NCI-H460 (cell line): ENCODE results near the gene GNAT1. TPM values are rescaled to one million over a fixed set of nuclear protein-coding genes. Genes with fewer than 3 reads are reported as not detected.
A peak's percentile ranks its signal among the peaks of the same experiment; 100 is the strongest.
"Not testable (repeated sequence)": the region's sequence is repeated elsewhere in the genome, so short reads cannot be mapped to it uniquely, and the experiment has no call there.

Experiments
- DNase-seq: peaks from one replicate; pipeline ENCODE4 v3.0.0-alpha.2; 2016; ENCODE audit warnings: low read depth; ENCODE audit errors: extremely low read depth
- small RNA-seq, 2 experiments: library from RNA; depleted of rRNA; stranded (forward); fragments of <200 nt; gene quantifications; one replicate each; pipeline ENCODE3, GENCODE V24; 2014
- total RNA-seq: library from RNA; depleted of rRNA; stranded (reverse); fragments of >200 nt; shearing (Covaris generic); gene quantifications from 2 replicates; pipeline ENCODE4 v1.2.3, GENCODE V29; 2014; rRNA removed

The GNAT1 gene
- total RNA-seq, 1 experiment from 2014 or later = not detected

DNA sequence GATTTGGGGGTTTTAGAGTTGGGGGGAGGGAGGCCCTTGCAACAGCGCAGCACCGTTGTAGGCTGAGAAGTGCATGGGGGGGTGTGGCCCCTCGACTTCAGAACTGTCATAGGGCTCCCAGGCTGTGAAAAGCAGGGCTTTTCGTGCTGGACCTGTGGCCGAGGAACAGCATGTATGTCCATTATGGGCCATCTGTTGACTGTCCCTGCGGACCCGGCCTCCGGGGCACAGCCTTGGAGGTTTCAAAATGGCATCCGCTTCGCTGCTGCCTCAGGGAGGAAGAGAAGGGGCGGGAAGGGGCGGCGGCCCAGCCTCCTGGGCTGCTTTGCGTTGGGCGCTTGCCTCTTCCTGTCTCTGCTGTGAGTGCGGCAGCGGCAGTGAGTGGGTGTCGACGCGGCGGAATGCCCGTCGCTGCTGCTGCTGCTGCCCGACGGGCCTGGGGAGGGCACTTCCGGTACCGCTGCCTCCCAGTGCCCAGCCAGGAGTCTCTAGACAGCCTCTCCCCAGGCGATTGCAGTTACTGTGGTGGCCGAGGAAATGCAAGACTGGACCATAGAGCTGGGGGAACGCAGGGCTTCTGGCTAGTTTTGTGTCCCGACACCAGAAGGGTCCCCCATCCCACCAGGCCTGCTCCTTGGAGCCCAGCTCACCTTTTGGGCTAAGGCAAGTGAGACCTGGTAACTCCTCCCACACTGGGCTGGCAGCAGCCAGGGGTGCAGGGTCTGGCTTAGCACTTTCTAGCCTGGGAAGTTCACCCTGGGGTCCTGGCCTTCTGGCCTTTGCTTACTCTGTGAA is 46.5 kb downstream of the GNAT1 start:
- DNase-seq = peak; percentile 46

DNA sequence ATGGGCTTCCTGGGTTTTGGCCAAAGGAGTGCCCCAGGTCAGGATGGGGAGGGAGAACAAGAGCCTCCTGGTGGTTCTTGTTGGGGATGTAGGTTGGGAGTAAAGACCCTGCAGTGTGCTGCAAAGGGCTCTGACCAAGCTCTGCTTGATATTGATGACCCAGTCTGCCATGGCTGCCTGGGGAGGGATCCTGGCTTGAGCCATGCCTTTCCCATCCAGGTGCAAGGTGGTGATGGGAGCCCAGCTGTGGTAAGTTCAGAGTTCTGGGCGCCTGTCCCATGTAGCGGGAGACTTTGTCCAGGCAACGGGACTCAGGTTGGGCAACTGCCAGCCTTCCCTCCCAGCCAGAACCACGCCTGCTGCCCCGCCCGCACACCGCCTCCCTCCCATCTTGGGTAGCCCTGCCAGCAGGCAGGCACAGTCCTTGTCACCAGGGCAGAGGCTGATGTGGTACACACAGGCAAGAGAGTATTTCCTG is 47.2 kb downstream of the GNAT1 start:
- DNase-seq = no peak

- DNase-seq = no peak
Observed at GRCh38 chr3:50239649-50240048, 48.2 kb downstream of the GNAT1 start.

GRCh38 chr3:50241163-50241562 is 49.8 kb downstream of the GNAT1 start:
- DNase-seq = no peak

DNA sequence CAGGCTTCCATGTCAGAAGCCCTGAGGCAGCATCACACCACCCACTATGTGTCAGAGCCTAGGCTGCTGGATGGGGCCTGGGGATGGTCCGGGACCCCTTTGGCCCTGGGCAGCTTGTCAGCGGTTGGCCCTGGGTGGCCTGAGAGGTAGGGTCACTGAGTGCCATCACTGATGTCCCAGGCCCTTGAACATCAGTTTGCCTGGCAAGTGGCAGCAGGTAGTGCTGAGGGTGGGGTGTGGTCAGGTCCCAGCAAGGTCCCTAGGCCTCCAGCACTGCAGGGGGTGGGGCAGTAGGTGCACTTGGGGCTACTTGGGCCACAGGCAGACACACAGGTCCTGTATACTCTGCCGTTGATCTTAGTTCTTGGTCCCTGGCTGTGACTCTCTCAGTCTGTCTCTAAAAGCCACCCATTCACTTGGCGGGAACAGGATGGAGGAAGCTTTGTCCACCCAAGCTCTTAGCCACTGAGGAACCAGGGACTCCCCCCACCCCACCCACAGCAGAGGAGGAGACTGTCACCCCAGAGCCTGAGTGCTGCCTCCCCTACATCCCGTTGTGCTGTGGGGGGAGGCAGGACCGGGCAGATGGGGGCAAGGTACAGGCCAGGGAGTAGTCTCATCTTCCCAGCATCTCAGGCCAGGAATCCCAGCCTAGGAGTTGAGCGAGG is 50.4 kb downstream of the GNAT1 start:
- DNase-seq = no peak

GRCh38 chr3:50242381-50242770 is 51.0 kb downstream of the GNAT1 start:
- DNase-seq = no peak

GRCh38 chr3:50242851-50243542 is 51.6 kb downstream of the GNAT1 start:
- no peak for DNase-seq

GRCh38 chr3:50243543-50243895 is 52.1 kb downstream of the GNAT1 start:
- no peak for DNase-seq

GRCh38 chr3:50244813-50245212 is 53.4 kb downstream of the GNAT1 start:
- DNase-seq = not testable (repeated sequence)

DNA sequence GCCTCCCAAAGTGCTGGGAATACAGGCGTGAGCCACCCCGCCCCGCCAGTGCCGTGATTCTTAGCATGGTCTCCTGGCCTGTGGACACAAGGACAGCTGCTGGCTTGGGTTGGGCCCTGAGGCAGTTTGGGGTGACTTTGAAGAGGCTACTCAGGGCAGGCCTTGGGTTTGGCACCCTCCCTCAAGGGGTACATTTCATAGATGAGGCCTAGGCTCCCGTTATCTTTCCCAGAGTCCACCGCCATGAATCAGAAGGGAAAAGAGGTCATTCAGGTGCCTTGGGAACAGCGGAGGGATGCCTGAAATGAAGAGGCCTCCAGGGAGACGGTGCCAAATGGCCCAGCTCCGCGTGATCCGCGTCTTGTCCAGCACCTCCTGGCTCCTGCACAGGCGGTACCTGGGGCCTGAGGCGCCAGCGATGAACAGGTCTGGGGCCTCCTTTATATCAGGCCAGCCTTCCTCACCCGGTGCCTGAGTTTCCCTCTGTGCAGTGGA is 53.9 kb downstream of the GNAT1 start:
- no peak for DNase-seq

GRCh38 chr3:50245831-50246516 is 54.6 kb downstream of the GNAT1 start:
- DNase-seq = peak; percentile 63

DNA sequence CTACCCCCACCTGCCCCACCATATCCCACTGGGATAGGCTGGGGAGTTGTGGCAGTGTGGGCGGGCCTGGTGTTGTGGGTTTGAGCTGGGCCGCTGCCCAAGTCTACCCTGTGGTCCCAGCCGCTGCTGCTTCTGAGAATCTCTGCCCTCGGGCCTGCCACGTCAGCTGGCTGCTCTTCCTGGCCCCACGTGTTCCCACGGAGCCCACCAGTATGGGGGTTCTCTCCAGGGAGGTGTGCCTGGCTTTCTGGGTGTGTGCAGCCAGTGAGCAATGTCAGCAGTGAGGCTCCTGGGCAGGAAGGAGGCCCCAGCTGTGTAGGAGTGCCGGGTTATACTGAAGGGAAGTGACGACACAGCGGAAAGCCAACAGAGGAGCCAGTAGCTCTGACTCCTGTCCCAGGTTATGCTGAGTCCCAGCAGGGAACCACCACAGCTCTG is 55.1 kb downstream of the GNAT1 start:
- DNase-seq = no peak

Small RNA genes lying within 50 kb of the gene (small RNA-seq; reads per million reads assigned to genes)
- gene MIR566 (0 reads per million in 2 experiments), gene MIR5787 (0 reads per million in 2 experiments)

Other genes with a start within 250 kb of the GNAT1 start
- gene RBM5, start 102.7 kb upstream of the GNAT1 start, total RNA-seq = 56.9 and 61.4 TPM in 2 replicates
- 4.4 and 5.4 TPM in 2 replicates for gene SEMA3F, start 36.3 kb upstream of the GNAT1 start, total RNA-seq
- 0.09 and 0.27 TPM in 2 replicates for gene SLC38A3, start 13.7 kb downstream of the GNAT1 start, total RNA-seq
- 45.5 and 50.1 TPM in 2 replicates for gene GNAI2, start 44.6 kb downstream of the GNAT1 start, total RNA-seq
- gene SEMA3B, start 77.5 kb downstream of the GNAT1 start, total RNA-seq = 4.9 and 6.1 TPM in 2 replicates
- gene LSMEM2, start 87.5 kb downstream of the GNAT1 start, total RNA-seq = not detected in 2 replicates
- gene IFRD2, start 100.8 kb downstream of the GNAT1 start, total RNA-seq = 116 TPM in 2 replicates
- 13.0 and 15.1 TPM in 2 replicates for gene HYAL3, start 107.8 kb downstream of the GNAT1 start, total RNA-seq
- gene NAA80, start 107.8 kb downstream of the GNAT1 start, total RNA-seq = 7.2 and 7.6 TPM in 2 replicates
- gene HYAL1, start 112.0 kb downstream of the GNAT1 start, total RNA-seq = 5.9 and 6.2 TPM in 2 replicates
- 19.9 and 28.5 TPM in 2 replicates for gene HYAL2, start 131.1 kb downstream of the GNAT1 start, total RNA-seq
- gene TUSC2, start 136.6 kb downstream of the GNAT1 start, total RNA-seq = 15.4 and 17.6 TPM in 2 replicates
- 8.9 and 9.4 TPM in 2 replicates for gene RASSF1, start 149.2 kb downstream of the GNAT1 start, total RNA-seq
- 0.30 and 1.1 TPM in 2 replicates for gene ZMYND10, start 154.1 kb downstream of the GNAT1 start, total RNA-seq
- 16.8 and 17.3 TPM in 2 replicates for gene NPRL2, start 159.2 kb downstream of the GNAT1 start, total RNA-seq
- 8.3 and 8.9 TPM in 2 replicates for gene CYB561D2, start 159.3 kb downstream of the GNAT1 start, total RNA-seq
- gene TMEM115, start 167.9 kb downstream of the GNAT1 start, total RNA-seq = 27.7 and 31.7 TPM in 2 replicates